Large intestine (tissue), 3 donors: ENCODE data around the gene PRPF40A. TPM values are rescaled to one million over a fixed set of nuclear protein-coding genes. Genes with fewer than 3 reads are reported as not detected.

ENCODE experiments used
- DNase-seq, 2 donors: peaks; one replicate each; pipeline versions ENCODE4 v3.0.0 to v3.0.0-alpha.2; 2013
- H3K27ac ChIP-seq: one replicate; pipeline ENCODE4 v1.5.1; 2013; ENCODE audit warnings: low read length
- H3K27me3 ChIP-seq: 2 replicates; pipeline ENCODE4 v1.6.1; 2013; ENCODE audit warnings: low read length; ENCODE audit not compliant: control insufficient read depth, insufficient read depth
- H3K36me3 ChIP-seq: 2 replicates; pipeline ENCODE4 v1.6.1; 2013; ENCODE audit warnings: low read length; ENCODE audit not compliant: control insufficient read depth, insufficient read depth
- H3K4me1 ChIP-seq: one replicate; pipeline ENCODE4 v1.6.1; 2013; ENCODE audit warnings: low read length; ENCODE audit not compliant: control insufficient read depth, insufficient read depth
- H3K4me3 ChIP-seq: one replicate; pipeline ENCODE4 v1.5.1; 2013; ENCODE audit warnings: low read length
- H3K9me3 ChIP-seq: one replicate; pipeline ENCODE4 v1.6.1; 2013; ENCODE audit warnings: mild to moderate bottlenecking, low read depth, low read length, moderate library complexity; ENCODE audit not compliant: control insufficient read depth
- WGBS: methylation state at CpG from one replicate; pipeline ENCODE4 v1.1.5; 2013; ENCODE audit warnings: low lambda C conversion rate; ENCODE audit not compliant: insufficient coverage; 5-methylcytosine and 5-hydroxymethylcytosine counted together
- polyA plus RNA-seq: library from polyadenylated mRNA; unstranded; fragments of 120-200 nt; gene quantifications from one replicate; pipeline ENCODE4 v1.2.1, GENCODE V29; 2013

The PRPF40A gene
- polyA plus RNA-seq, 1 donor, result 83.5 TPM

DNA sequence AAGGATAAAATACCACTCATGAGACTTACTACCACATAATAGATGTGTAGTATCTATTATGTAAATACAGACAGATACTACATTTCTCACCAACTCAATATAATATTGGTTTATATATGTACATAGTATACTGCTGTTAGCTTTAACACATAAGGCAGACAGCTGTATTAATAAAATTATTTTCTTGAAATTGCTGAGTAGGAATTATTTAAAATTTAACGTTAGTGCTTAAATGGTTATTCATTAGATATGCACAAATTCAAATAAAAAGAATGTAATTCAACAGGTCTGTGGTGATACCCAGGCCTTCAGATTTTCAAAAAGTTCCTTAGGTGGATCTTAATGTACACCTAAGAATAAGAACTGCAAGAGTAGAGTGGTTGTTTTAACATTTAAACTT lies 59.0 kb downstream of the PRPF40A start:
- Histone ChIP-seq H3K4me3 (no peak overlapping the region), H3K27me3 (no peaks in the 10 kb centered on the region), H3K9me3 (no peaks in the 10 kb centered on the region), H3K27ac (no peak overlapping the region), H3K4me1 (no peaks in the 10 kb centered on the region), H3K36me3 (peaks cover 60% of the 10 kb centered on the region)
- no peak for DNase-seq
- 100% methylated on average over 1 of the region's 1 CpG for WGBS

DNA sequence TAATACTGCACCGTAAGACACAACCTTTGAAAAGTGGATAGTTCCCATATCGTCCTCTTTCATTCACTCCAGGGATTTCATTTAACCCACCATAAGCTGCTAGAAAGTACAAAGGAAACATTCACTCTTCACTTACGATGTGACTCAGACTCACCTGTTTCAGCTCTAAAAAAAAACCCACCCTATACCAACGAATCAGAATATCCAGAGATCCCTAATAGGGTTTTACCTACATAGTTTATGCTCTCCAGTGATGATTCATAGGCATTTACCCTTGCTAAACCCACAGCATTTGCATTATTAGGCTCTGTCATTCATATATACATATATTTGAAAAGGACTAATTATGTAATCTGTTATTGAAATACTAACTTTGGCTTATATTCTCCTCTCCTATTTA lies 60.2 kb downstream of the PRPF40A start:
- peaks cover 53% of the 10 kb centered on the region for H3K36me3 ChIP-seq
- no peak for DNase-seq
- WGBS, result 100% methylated on average over 2 of the region's 4 CpGs

DNA sequence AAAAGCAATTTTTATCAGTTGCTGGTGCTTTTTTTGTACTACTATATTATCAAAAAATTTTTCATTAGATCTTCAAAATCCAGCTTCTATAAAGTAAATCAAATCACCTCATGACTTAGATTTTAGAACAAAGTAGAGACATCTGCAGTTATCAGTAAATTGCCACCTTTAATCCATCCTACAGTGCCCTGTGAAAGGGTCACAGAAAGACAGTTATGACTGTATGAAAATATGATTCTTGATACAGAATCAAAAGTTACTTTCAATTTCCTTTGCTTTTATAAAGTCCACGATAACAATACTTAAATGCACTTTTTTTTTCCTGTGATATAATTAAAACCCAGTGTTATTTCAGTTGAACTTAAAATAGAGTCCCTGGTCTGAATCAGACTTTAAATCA lies 61.4 kb downstream of the PRPF40A start:
- no peak for DNase-seq
- Histone ChIP-seq H3K4me3 (no peak overlapping the region), H3K36me3 (peaks cover 49% of the 10 kb centered on the region), H3K27me3 (no peaks in the 10 kb centered on the region), H3K4me1 (no peaks in the 10 kb centered on the region), H3K27ac (no peak overlapping the region), H3K9me3 (no peaks in the 10 kb centered on the region)
- WGBS, result 100% methylated on average over 1 of the region's 1 CpG

More for the DNA sequence above, 60.2 kb downstream of the PRPF40A start:
- Histone ChIP-seq H3K4me1 (no peaks in the 10 kb centered on the region), H3K27me3 (no peaks in the 10 kb centered on the region), H3K9me3 (no peaks in the 10 kb centered on the region), H3K4me3 (no peak overlapping the region), H3K27ac (no peak overlapping the region)

DNA sequence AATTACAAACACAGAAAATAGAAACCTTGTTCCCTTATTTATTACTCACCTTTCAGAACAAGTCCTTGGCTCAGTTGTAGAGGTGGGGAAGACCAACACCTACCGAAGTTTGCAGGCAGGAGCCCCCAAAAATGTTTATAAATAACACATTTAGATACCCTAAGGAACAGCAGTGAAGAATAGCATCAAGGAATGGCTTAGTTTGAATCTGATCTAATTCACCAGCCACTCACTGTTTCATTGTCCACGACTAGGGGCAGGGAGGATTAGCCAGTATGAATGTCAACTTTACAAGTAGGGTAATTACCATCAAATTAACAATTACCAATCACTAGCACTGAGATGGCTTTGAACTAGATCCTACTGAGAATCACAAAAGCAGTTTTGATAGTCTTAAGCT lies 65.4 kb downstream of the PRPF40A start:
- Histone ChIP-seq H3K9me3 (no peaks in the 10 kb centered on the region), H3K27ac (no peak overlapping the region), H3K4me3 (no peak overlapping the region), H3K27me3 (no peaks in the 10 kb centered on the region), H3K4me1 (peaks cover 3% of the 10 kb centered on the region), H3K36me3 (peaks cover 23% of the 10 kb centered on the region)
- WGBS, result no CpG with 5 or more reads among the region's 2 CpGs
- DNase-seq, result no peak

DNA sequence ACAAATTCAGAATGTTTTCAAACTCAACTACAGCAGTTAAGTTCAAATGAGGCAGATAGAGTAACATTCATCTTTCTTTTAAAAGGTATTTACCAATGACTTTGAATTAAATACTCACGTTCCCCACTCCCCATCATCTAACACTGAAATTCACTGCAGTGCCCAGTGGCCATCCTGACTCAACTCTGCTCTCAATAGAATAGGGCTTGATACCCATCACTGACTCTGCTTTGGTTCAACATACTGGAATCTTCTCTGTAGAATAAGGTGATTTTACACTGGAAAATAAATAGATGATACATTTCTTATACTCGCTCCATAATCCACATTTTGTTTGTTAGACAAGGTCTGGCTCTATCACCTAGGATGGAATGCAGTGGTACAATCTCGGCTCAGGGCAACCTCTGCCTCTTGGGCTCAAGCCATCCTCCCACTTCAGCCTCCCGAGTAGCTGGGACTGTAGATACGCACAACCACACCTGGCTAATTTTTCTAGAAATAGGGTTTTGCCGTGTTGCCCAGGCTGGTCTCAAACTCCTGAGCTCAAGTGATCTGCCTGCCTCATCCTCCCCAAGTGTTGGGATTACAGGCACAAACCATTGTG lies 66.4 kb downstream of the PRPF40A start:
- no peak for DNase-seq

DNA sequence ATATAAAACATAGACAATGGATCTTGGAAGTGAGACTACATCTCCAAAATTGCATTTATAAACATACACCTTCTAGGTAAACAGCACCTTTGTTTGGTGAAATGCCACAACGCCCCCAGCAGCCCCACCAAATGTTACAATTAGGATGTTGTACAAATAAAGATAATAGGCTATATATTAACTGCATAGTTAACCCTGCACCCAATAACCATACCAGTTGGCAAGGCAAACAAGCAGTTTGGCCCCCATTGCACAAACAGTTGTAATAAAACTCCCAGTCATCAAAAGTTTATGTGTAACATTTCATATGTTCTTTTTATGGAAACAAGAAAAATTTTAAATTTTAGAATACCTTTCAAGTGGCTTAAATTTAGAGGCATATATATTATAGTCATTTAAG lies 67.3 kb downstream of the PRPF40A start:
- DNase-seq, result no peak
- H3K27ac ChIP-seq, result no peak overlapping the region

More for the DNA sequence above, 66.4 kb downstream of the PRPF40A start:
- Histone ChIP-seq H3K27ac (no peak overlapping the region), H3K36me3 (peaks cover 18% of the 10 kb centered on the region), H3K4me1 (peaks cover 3% of the 10 kb centered on the region), H3K9me3 (no peaks in the 10 kb centered on the region), H3K27me3 (no peaks in the 10 kb centered on the region), H3K4me3 (no peak overlapping the region)
- no CpG with 5 or more reads among the region's 6 CpGs for WGBS

DNA sequence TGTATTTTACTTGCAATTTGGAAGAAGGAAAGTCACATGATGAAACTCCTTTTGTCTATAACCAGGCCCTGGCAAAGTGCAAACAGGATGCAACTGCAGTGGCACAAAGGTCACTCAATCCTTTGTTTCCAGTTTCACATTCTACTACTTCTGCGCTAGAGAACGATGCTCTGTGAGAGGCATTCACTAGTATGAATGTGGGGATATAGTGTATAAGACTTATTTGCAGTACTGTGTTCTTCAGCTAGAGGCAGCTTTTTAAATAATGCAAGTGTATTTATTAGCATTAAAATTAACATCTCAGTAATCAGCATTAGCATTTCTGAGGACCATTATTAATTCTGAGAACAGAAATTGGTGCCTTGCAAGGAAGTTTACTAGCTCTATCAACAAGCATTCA lies 68.9 kb downstream of the PRPF40A start:
- DNase-seq, result peak in 1 of 2 donors; percentile 57
- Histone ChIP-seq H3K27ac (no peak overlapping the region), H3K36me3 (peaks cover 22% of the 10 kb centered on the region), H3K4me1 (peaks cover 3% of the 10 kb centered on the region), H3K9me3 (no peaks in the 10 kb centered on the region), H3K27me3 (no peaks in the 10 kb centered on the region), H3K4me3 (no peak overlapping the region)
- 0% methylated on average over 2 of the region's 2 CpGs for WGBS

More for the DNA sequence above, 67.3 kb downstream of the PRPF40A start:
- H3K4me3 ChIP-seq, result no peak overlapping the region
- H3K9me3 ChIP-seq, result no peaks in the 10 kb centered on the region
- no CpG with 5 or more reads among the region's 1 CpG for WGBS
- H3K4me1 ChIP-seq, result peaks cover 3% of the 10 kb centered on the region
- H3K36me3 ChIP-seq, result peaks cover 21% of the 10 kb centered on the region
- H3K27me3 ChIP-seq, result no peaks in the 10 kb centered on the region

DNA sequence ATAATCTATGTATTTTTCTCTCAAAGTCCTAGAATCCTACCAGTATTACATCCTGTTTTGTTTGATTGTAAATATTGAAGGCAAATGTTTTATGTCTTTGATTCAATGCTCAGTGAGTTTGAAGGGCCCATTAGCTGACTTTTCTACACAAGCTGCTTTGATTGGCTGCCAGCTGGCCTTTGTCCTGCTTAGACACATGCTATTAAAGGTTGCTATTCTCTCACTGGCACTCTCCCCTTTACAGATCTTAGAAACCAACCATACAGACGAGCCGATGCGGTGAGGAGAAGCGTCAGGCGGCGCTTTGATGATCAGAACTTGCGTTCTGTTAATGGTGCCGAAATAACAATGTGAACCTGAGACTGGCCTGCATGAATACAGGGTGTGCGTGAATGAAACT lies 69.7 kb downstream of the PRPF40A start:
- WGBS, result no CpG with 5 or more reads among the region's 9 CpGs

DNA sequence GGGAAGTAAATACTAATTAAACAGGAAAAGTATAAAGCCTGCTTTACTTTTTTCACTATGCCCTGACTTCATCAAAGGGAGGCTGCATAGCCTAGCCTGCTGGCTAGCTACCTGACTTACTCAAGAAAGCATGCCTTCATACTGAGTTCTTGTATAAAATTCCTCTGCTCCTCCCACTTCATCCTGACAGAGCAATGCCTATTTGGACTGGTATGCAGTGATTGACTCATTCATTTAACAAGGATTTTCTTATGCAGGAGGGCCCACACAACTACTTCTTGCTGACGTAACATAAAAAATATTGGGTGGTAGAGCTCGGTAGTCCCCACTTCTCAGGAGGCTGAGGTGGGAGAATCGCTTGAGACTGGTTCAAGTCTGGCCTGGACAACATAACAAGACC lies 70.5 kb downstream of the PRPF40A start:
- no peak for DNase-seq

More for the DNA sequence above, 69.7 kb downstream of the PRPF40A start:
- H3K27ac ChIP-seq, result no peak overlapping the region
- DNase-seq, result peak; percentile 18 to 63
- no peak overlapping the region for H3K4me3 ChIP-seq
- peaks cover 25% of the 10 kb centered on the region for H3K36me3 ChIP-seq
- no peaks in the 10 kb centered on the region for H3K27me3 ChIP-seq
- H3K9me3 ChIP-seq, result no peaks in the 10 kb centered on the region
- H3K4me1 ChIP-seq, result peaks cover 3% of the 10 kb centered on the region

DNA sequence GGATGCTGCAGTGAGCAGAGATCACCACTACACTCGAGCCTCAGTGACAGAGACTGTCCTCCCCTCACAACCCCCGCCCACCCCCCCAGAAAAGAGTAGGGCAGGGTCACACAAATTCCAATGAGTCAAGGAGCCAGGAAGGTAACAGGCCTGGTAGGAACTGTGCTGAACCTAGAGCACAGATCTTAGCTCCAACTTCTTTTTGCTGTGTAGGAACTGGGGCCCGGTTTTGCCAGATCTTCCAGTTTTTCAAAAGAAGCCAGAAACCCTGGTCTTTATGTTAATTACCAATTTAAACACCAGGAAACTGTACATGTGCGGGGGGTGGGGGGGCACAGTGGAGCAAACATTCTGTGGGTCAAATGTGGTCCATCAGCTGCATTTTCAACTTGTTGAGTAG lies 71.0 kb downstream of the PRPF40A start:
- no CpG with 5 or more reads among the region's 4 CpGs for WGBS
- Histone ChIP-seq H3K27me3 (no peaks in the 10 kb centered on the region), H3K27ac (no peak overlapping the region), H3K4me3 (no peak overlapping the region), H3K9me3 (no peaks in the 10 kb centered on the region), H3K36me3 (peaks cover 23% of the 10 kb centered on the region), H3K4me1 (peaks cover 3% of the 10 kb centered on the region)
- DNase-seq, result no peak

More for the DNA sequence above, 70.5 kb downstream of the PRPF40A start:
- H3K9me3 ChIP-seq, result no peaks in the 10 kb centered on the region
- H3K4me1 ChIP-seq, result peaks cover 3% of the 10 kb centered on the region
- no peaks in the 10 kb centered on the region for H3K27me3 ChIP-seq
- H3K36me3 ChIP-seq, result peaks cover 22% of the 10 kb centered on the region
- no peak overlapping the region for H3K4me3 ChIP-seq
- WGBS, result 100% methylated on average over 1 of the region's 3 CpGs
- no peak overlapping the region for H3K27ac ChIP-seq
